B cell (primary cell): ENCODE results near the gene PBX1. TPM values are rescaled to one million over a fixed set of nuclear protein-coding genes. Genes with fewer than 3 reads are reported as not detected.

Experiments
- ATAC-seq: fragments of 200-7000 bp; cut with Tn5 transposase; one replicate; pipeline ENCODE4 v1.10.0; 2021; ENCODE audit warnings: low read depth, mild to moderate bottlenecking, moderate number of reproducible peaks, moderate library complexity
- CTCF ChIA-PET: fragments of 350-600 bp; sonication (Branson Sonifier 250); formaldehyde crosslinking; loops from one replicate; lab custom pipeline; 2021; ENCODE audit warnings: antibody characterized with exemption, inconsistent platforms; lab: Charles Lee
- POLR2A ChIA-PET: fragments of 350-600 bp; sonication (Branson Sonifier 250); formaldehyde crosslinking; loops from one replicate; lab custom pipeline; 2021; ENCODE audit warnings: antibody characterized with exemption; lab: Charles Lee
- DNase-seq: peaks from one replicate; pipeline ENCODE4 v3.0.0; 2013
- H2AFZ ChIP-seq: 2 replicates; pipeline ENCODE4 v1.6.1; 2012; ENCODE audit warnings: mild to moderate bottlenecking, low read depth, low read length; ENCODE audit not compliant: insufficient read depth, poor library complexity, severe bottlenecking
- H3K27ac ChIP-seq, 2 donors: 1 replicate in 1 of 2; 2 replicates in 1 of 2; pipeline ENCODE4 v1.5.1; 2012 to 2013; ENCODE audit warnings: low read length in 2 of 2, mild to moderate bottlenecking in 2 of 2, moderate library complexity in 1 of 2
- H3K27me3 ChIP-seq, 4 experiments: fragments of 200-600 bp in 1 of 4; sonication (generic) in 1 of 4; replicated peaks in 1 of 4; 1 replicate in 2 of 4; 2 replicates in 2 of 4; pipeline versions ENCODE4 v1.6.1 to v1.7.0; 2013 to 2016; ENCODE audit warnings: low read length in 3 of 4, mild to moderate bottlenecking in 2 of 4, mixed read lengths in 1 of 4, moderate library complexity in 1 of 4; ENCODE audit not compliant: insufficient read depth in 4 of 4, control insufficient read depth in 3 of 4; ENCODE audit errors: control extremely low read depth in 1 of 4
- H3K36me3 ChIP-seq, 2 experiments: replicated peaks in 1 of 2; 1 replicate in 1 of 2; 2 replicates in 1 of 2; pipeline versions ENCODE4 v1.6.1 to v1.7.1; 2013; ENCODE audit warnings: low read length in 1 of 2; ENCODE audit not compliant: insufficient read depth in 2 of 2, control insufficient read depth in 1 of 2; ENCODE audit errors: control extremely low read depth in 1 of 2, extremely low read depth in 1 of 2
- H3K4me1 ChIP-seq, 2 donors: fragments of 200-600 bp in 1 of 2; sonication (generic) in 1 of 2; 1 replicate in 1 of 2; 2 replicates in 1 of 2; pipeline versions ENCODE4 v1.5.1 to v1.6.1; 2013 to 2017; ENCODE audit warnings: low read length in 2 of 2; ENCODE audit not compliant: control insufficient read depth in 2 of 2, insufficient read depth in 2 of 2
- H3K4me2 ChIP-seq: replicated peaks from 2 replicates; pipeline ENCODE3; 2012; ENCODE audit warnings: mild to moderate bottlenecking, low read depth, low read length; ENCODE audit not compliant: poor library complexity, severe bottlenecking
- H3K4me3 ChIP-seq, 5 experiments: fragments of 200-600 bp in 1 of 5; sonication (generic) in 1 of 5; 1 replicate in 3 of 5; 2 replicates in 2 of 5; pipeline versions ENCODE4 v1.5.1 to v1.7.0; 2011 to 2016; ENCODE audit warnings: low read length in 4 of 5, mild to moderate bottlenecking in 4 of 5, low read depth in 2 of 5, control low read depth in 1 of 5, moderate library complexity in 1 of 5; ENCODE audit not compliant: insufficient read depth in 1 of 5; ENCODE audit errors: control extremely low read depth in 1 of 5, extremely low read depth in 1 of 5
- H3K79me2 ChIP-seq: fragments of 200-600 bp; sonication (generic); one replicate; pipeline ENCODE4 v1.6.0; 2016; ENCODE audit warnings: low read length; ENCODE audit not compliant: control insufficient read depth, insufficient read depth
- H3K9ac ChIP-seq: fragments of 200-600 bp; sonication (generic); 2 replicates; pipeline ENCODE4 v1.6.1; 2017; ENCODE audit warnings: mild to moderate bottlenecking, low read length, moderate library complexity
- H3K9me3 ChIP-seq, 3 donors: one replicate each; pipeline versions ENCODE4 v1.6.1 to v1.7.1; 2013; ENCODE audit warnings: low read length in 2 of 3; ENCODE audit not compliant: control insufficient read depth in 2 of 3, insufficient read depth in 1 of 3; ENCODE audit errors: control extremely low read depth in 1 of 3
- H4K20me1 ChIP-seq: 2 replicates; pipeline ENCODE4 v1.6.0; 2012; ENCODE audit warnings: mild to moderate bottlenecking, low read length; ENCODE audit not compliant: insufficient read depth, control insufficient read depth, poor library complexity, severe bottlenecking
- H3K27ac Mint-ChIP-seq: one replicate; pipeline ENCODE4 v1.8.0; 2021; ENCODE audit warnings: mixed read lengths
- H3K27me3 Mint-ChIP-seq: one replicate; pipeline ENCODE4 v1.8.0; 2021; ENCODE audit warnings: mixed read lengths
- H3K4me1 Mint-ChIP-seq: one replicate; pipeline ENCODE4 v1.8.0; 2021; ENCODE audit warnings: mixed read lengths
- H3K4me3 Mint-ChIP-seq: one replicate; pipeline ENCODE4 v1.8.0; 2021; ENCODE audit warnings: mixed read lengths
- H3K9me3 Mint-ChIP-seq: one replicate; pipeline ENCODE4 v1.8.0; 2022; ENCODE audit warnings: mixed read lengths; ENCODE audit not compliant: insufficient read depth
- CTCF ChIP-seq: fragments of 200-600 bp; IDR thresholded peaks from one replicate; pipeline ENCODE4 v1.8.0; 2022; ENCODE audit warnings: antibody characterized with exemption, mild to moderate bottlenecking
- EZH2 ChIP-seq: IDR thresholded peaks from 2 replicates; pipeline ENCODE4 v1.6.1; 2012; ENCODE audit warnings: borderline replicate concordance, low read depth, mild to moderate bottlenecking, moderate library complexity, low read length; ENCODE audit not compliant: insufficient read depth, poor library complexity, severe bottlenecking
- WGBS: methylation state at CpG from one replicate; pipeline ENCODE4 v1.1.5; 2013; ENCODE audit warnings: missing lambda C conversion rate; ENCODE audit not compliant: insufficient coverage; 5-methylcytosine and 5-hydroxymethylcytosine counted together
- intact Hi-C: fragments of 100-400 bp; cut with micrococcal nuclease; formaldehyde crosslinking; loops from one replicate; pipeline ENCODE4 v1.10.0; 2022
- polyA plus RNA-seq: library from polyadenylated mRNA; depleted of rRNA; stranded (reverse); fragments of >200 nt; gene quantifications from 2 replicates; pipeline ENCODE4 v1.2.3, GENCODE V29; 2012
- total RNA-seq, 2 donors: library from RNA; stranded (reverse); fragments of 120-200 nt in 1 of 2; gene quantifications; 1 replicate in 1 of 2; 2 replicates in 1 of 2; pipeline versions ENCODE4 v1.2.3 to v1.2.4, GENCODE V29; 2013 to 2022

Gene PBX1
- total and polyA plus RNA-seq, 2 donors (not counting 1 experiment from before 2014, with no cell fraction given) = 0.32 TPM; not detected in 1

- Histone ChIP-seq H4K20me1 (no peaks in the 10 kb centered on the region), H3K4me2 (no peak overlapping the region), H3K9ac (no peak overlapping the region), H3K9me3 (no peaks in the 10 kb centered on the region), H3K79me2 (no peaks in the 10 kb centered on the region), H2AFZ (no peak overlapping the region), H3K27ac (no peak overlapping the region), H3K27me3 (no peaks in the 10 kb centered on the region), H3K4me3 (no peak overlapping the region), H3K36me3 (no peaks in the 10 kb centered on the region), H3K4me1 (no peaks in the 10 kb centered on the region)
- Mint-ChIP-seq H3K4me3 (no peak overlapping the region), H3K4me1 (no peaks in the 10 kb centered on the region), H3K9me3 (no peaks in the 10 kb centered on the region), H3K27ac (no peak overlapping the region), H3K27me3 (no peaks in the 10 kb centered on the region)
- ATAC-seq (no peak), DNase-seq (no peak)
- ChIA-PET CTCF (no interaction called here), POLR2A (no interaction called here)
- intact Hi-C loops = no loop called here
- TF ChIP-seq CTCF (no peak), EZH2 (no peak)
- WGBS = no CpG with 5 or more reads among the region's 1 CpG
Observed at GRCh38 chr1:164703960-164704411, 145.0 kb downstream of the PBX1 start.

- no peaks in the 10 kb centered on the region for H3K27me3 Mint-ChIP-seq
- H3K79me2 ChIP-seq = no peaks in the 10 kb centered on the region
- no peak overlapping the region for H3K4me2 ChIP-seq
- intact Hi-C loops = no loop called here
- no peak overlapping the region for H3K4me3 ChIP-seq
- H4K20me1 ChIP-seq = no peaks in the 10 kb centered on the region
- ATAC-seq (no peak), DNase-seq (no peak)
- H2AFZ ChIP-seq = no peak overlapping the region
- H3K9me3 ChIP-seq = no peaks in the 10 kb centered on the region
- H3K4me3 Mint-ChIP-seq = no peak overlapping the region
- no peaks in the 10 kb centered on the region for H3K9me3 Mint-ChIP-seq
- TF ChIP-seq CTCF (no peak), EZH2 (no peak)
- 100% methylated on average over 1 of the region's 1 CpG for WGBS
- no peak overlapping the region for H3K9ac ChIP-seq
- no peak overlapping the region for H3K27ac ChIP-seq
- H3K27me3 ChIP-seq = no peaks in the 10 kb centered on the region
- no peaks in the 10 kb centered on the region for H3K36me3 ChIP-seq
- POLR2A ChIA-PET = no interaction called here
- no peaks in the 10 kb centered on the region for H3K4me1 Mint-ChIP-seq
- no peak overlapping the region for H3K27ac Mint-ChIP-seq
- CTCF ChIA-PET = no interaction called here
- no peaks in the 10 kb centered on the region for H3K4me1 ChIP-seq
Observed at GRCh38 chr1:164704954-164705353, 146.0 kb downstream of the PBX1 start.
